Measurements from ENCODE around the gene NT5DC1. TPM values are rescaled to one million over a fixed set of nuclear protein-coding genes. Genes with fewer than 3 reads are reported as not detected.
A peak's percentile ranks its signal among the peaks of the same experiment; 100 is the strongest.

NT5DC1 gene
- total RNA-seq, 1 experiment from 2014 or later: 37.9 TPM

GRCh38 chr6:116078522-116078921 lies 22.1 kb upstream of the NT5DC1 start:
- intact Hi-C loops (cut with micrococcal nuclease; ENCODE audit: unreplicated experiment): no loop called here
- Histone ChIP-seq H3K4me3 (ENCODE audit: low read depth, low read length, poor library complexity, severe bottlenecking) (no peak overlapping the region), H3K4me1 (ENCODE audit: insufficient read depth, low read length, poor library complexity, severe bottlenecking) (no peaks in the 10 kb centered on the region), H3K9me3 (ENCODE audit: low read depth, low read length, poor library complexity, severe bottlenecking) (no peaks in the 10 kb centered on the region), H3K27me3 (replicated peaks; ENCODE audit: insufficient read depth, low read depth, low read length, poor library complexity) (no peaks in the 10 kb centered on the region), H3K36me3 (ENCODE audit: insufficient read depth, low read length, poor library complexity, severe bottlenecking) (no peaks in the 10 kb centered on the region), H3K27ac (ENCODE audit: low read depth, low read length, poor library complexity, severe bottlenecking) (no peak overlapping the region)
- TF ChIP-seq CTCF (conservative IDR thresholded peaks at IDR 0.05; ENCODE audit: low read depth, low read length) (0 out of 2 replicates have a peak, but pooled peaks have one; percentile 28), EZH2 (IDR thresholded peaks at IDR 0.05; ENCODE audit: borderline replicate concordance, low read depth, low read length, poor library complexity, severe bottlenecking) (no peak)
- BruUV-seq (replicated peaks): no TSS peak
- POLR2A ChIA-PET (ENCODE audit: low non-redundant PET): interaction anchor here (0.6 kb wide), 1 partner anchor 1225 kb away, joined by 3 read pairs; no protein-coding TSS in a partner anchor
- DNase-seq (ENCODE audit: low spot score): no peak
- CTCF ChIA-PET: interaction anchor here (1.2 kb wide), 1 partner anchor 67 kb away, joined by 10 read pairs; no protein-coding TSS in a partner anchor

GRCh38 chr6:116078945-116079344 lies 21.7 kb upstream of the NT5DC1 start:
- Histone ChIP-seq H3K4me1 (ENCODE audit: insufficient read depth, low read length, poor library complexity, severe bottlenecking) (no peaks in the 10 kb centered on the region), H3K4me3 (ENCODE audit: low read depth, low read length, poor library complexity, severe bottlenecking) (no peak overlapping the region), H3K27ac (ENCODE audit: low read depth, low read length, poor library complexity, severe bottlenecking) (no peak overlapping the region), H3K36me3 (ENCODE audit: insufficient read depth, low read length, poor library complexity, severe bottlenecking) (no peaks in the 10 kb centered on the region), H3K27me3 (replicated peaks; ENCODE audit: insufficient read depth, low read depth, low read length, poor library complexity) (no peaks in the 10 kb centered on the region), H3K9me3 (ENCODE audit: low read depth, low read length, poor library complexity, severe bottlenecking) (no peaks in the 10 kb centered on the region)
- intact Hi-C loops (cut with micrococcal nuclease; ENCODE audit: unreplicated experiment): no loop called here
- no TSS peak for BruUV-seq (replicated peaks)
- ChIA-PET POLR2A (ENCODE audit: low non-redundant PET) (interaction anchor here (0.6 kb wide), 1 partner anchor 1224 kb away, joined by 3 read pairs; no protein-coding TSS in a partner anchor), CTCF (interaction anchor here (1.2 kb wide), 1 partner anchor 68 kb away, joined by 10 read pairs; no protein-coding TSS in a partner anchor)
- TF ChIP-seq EZH2 (IDR thresholded peaks at IDR 0.05; ENCODE audit: borderline replicate concordance, low read depth, low read length, poor library complexity, severe bottlenecking) (no peak), CTCF (conservative IDR thresholded peaks at IDR 0.05; ENCODE audit: low read depth, low read length) (no peak)
- no peak for DNase-seq (ENCODE audit: low spot score)

GRCh38 chr6:116083052-116083451 lies 17.6 kb upstream of the NT5DC1 start:
- POLR2A ChIA-PET (ENCODE audit: low non-redundant PET): no interaction called here
- Histone ChIP-seq H3K9me3 (ENCODE audit: low read depth, low read length, poor library complexity, severe bottlenecking) (no peaks in the 10 kb centered on the region), H3K4me1 (ENCODE audit: insufficient read depth, low read length, poor library complexity, severe bottlenecking) (no peaks in the 10 kb centered on the region), H3K27me3 (replicated peaks; ENCODE audit: insufficient read depth, low read depth, low read length, poor library complexity) (no peaks in the 10 kb centered on the region), H3K36me3 (ENCODE audit: insufficient read depth, low read length, poor library complexity, severe bottlenecking) (no peaks in the 10 kb centered on the region), H3K4me3 (ENCODE audit: low read depth, low read length, poor library complexity, severe bottlenecking) (no peak overlapping the region), H3K27ac (ENCODE audit: low read depth, low read length, poor library complexity, severe bottlenecking) (no peak overlapping the region)
- intact Hi-C loops (cut with micrococcal nuclease; ENCODE audit: unreplicated experiment): no loop called here
- no TSS peak for BruUV-seq (replicated peaks)
- DNase-seq (ENCODE audit: low spot score): no peak
- CTCF ChIA-PET: no interaction called here
- TF ChIP-seq CTCF (conservative IDR thresholded peaks at IDR 0.05; ENCODE audit: low read depth, low read length) (no peak), EZH2 (IDR thresholded peaks at IDR 0.05; ENCODE audit: borderline replicate concordance, low read depth, low read length, poor library complexity, severe bottlenecking) (no peak)
